Smooth muscle cell (in vitro differentiated cells): ENCODE results near the gene NTSR1. TPM values are rescaled to one million over a fixed set of nuclear protein-coding genes. Genes with fewer than 3 reads are reported as not detected.

Experiments
- DNase-seq: peaks from one replicate; lab custom pipeline; 2025; ENCODE audit not compliant: unreplicated experiment; lab: John Stamatoyannopoulos, UW
- H2AFZ ChIP-seq: fragments of 200-600 bp; sonication (generic); 2 replicates; pipeline ENCODE4 v1.6.0; 2016; ENCODE audit warnings: antibody characterized with exemption, low read depth, mild to moderate bottlenecking
- H3F3A ChIP-seq: fragments of 200-600 bp; sonication (generic); 2 replicates; pipeline ENCODE4 v1.6.0; 2017; ENCODE audit warnings: antibody characterized with exemption, low read depth
- H3K27ac ChIP-seq: fragments of 200-600 bp; sonication (generic); 2 replicates; pipeline ENCODE4 v1.5.1; 2016; ENCODE audit warnings: low read depth, mild to moderate bottlenecking
- H3K27me3 ChIP-seq: fragments of 200-600 bp; sonication (generic); 2 replicates; pipeline ENCODE4 v1.6.1; 2016; ENCODE audit warnings: low read depth, mild to moderate bottlenecking
- H3K36me3 ChIP-seq: fragments of 200-600 bp; sonication (generic); 2 replicates; pipeline ENCODE4 v1.5.1; 2016; ENCODE audit warnings: low read depth
- H3K4me1 ChIP-seq: fragments of 200-600 bp; sonication (generic); 2 replicates; pipeline ENCODE4 v1.5.1; 2016; ENCODE audit warnings: low read depth
- H3K4me2 ChIP-seq: fragments of 200-600 bp; sonication (generic); 2 replicates; pipeline ENCODE4 v1.6.0; 2016; ENCODE audit warnings: mild to moderate bottlenecking
- H3K4me3 ChIP-seq: fragments of 200-600 bp; sonication (generic); 2 replicates; pipeline ENCODE4 v1.5.1; 2016; ENCODE audit warnings: mild to moderate bottlenecking
- H3K79me2 ChIP-seq: fragments of 200-600 bp; sonication (generic); 2 replicates; pipeline ENCODE4 v1.6.0; 2016; ENCODE audit warnings: low read depth, mild to moderate bottlenecking
- H3K9ac ChIP-seq: fragments of 200-600 bp; sonication (generic); 2 replicates; pipeline ENCODE4 v1.6.0; 2016; ENCODE audit warnings: low read depth
- H3K9me3 ChIP-seq: fragments of 200-600 bp; sonication (generic); replicated peaks from 2 replicates; pipeline ENCODE4 v1.5.1; 2016; ENCODE audit warnings: low read depth
- H4K20me1 ChIP-seq: fragments of 200-600 bp; sonication (generic); 2 replicates; pipeline ENCODE4 v1.6.0; 2016; ENCODE audit warnings: low read depth
- WGBS: methylation state at CpG from one replicate; pipeline ENCODE4 v1.1.7; 2016; ENCODE audit warnings: low lambda C conversion rate; 5-methylcytosine and 5-hydroxymethylcytosine counted together
- polyA plus RNA-seq: library from polyadenylated mRNA; unstranded; fragments of >200 nt; fragmentation: Nextera tagmentation; extraction: Ambion mirVana; gene quantifications from 2 replicates; pipeline ENCODE4 v1.2.1, GENCODE V29; 2016
- total RNA-seq: library from RNA; depleted of rRNA; stranded (reverse); fragments of >200 nt; gene quantifications from 2 replicates; pipeline ENCODE4 v1.2.3, GENCODE V29; 2014
- TF ChIP-seq, protein P1 (sequence below): fragments of 200-600 bp; sonication (generic); IDR thresholded peaks from 2 replicates; pipeline ENCODE4 v1.5.1; 2017; ENCODE audit warnings: borderline replicate concordance, mild to moderate bottlenecking, antibody characterized with exemption; ENCODE audit not compliant: insufficient read depth, poor library complexity, severe bottlenecking

NTSR1 gene
- total and polyA plus RNA-seq, 2 experiments from 2014 or later = 0.09 TPM; not detected in 1

DNA sequence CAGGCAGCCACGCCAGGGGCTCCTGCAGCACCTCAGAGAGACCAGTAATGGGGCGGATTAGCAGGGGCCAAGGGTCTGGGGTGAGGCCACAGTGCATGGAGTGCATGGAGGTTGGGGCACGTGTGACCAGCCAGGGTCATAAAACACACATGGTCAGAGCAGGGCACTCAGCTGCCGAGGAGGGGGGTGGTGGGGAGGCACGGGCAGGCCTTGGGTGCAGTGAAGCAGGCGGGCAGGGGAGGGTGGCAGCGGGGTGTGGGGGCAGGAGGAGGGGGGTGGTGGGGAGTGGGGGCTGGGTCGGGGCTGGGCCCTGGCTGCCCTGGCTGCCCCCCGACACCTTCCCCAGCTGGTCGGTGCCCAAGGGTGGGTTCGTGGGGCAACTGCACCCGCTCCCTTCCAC lies 23.7 kb upstream of the NTSR1 start:
- Histone ChIP-seq H2AFZ (no peak overlapping the region), H4K20me1 (no peaks in the 10 kb centered on the region), H3K9ac (no peak overlapping the region), H3K9me3 (no peaks in the 10 kb centered on the region), H3K36me3 (no peaks in the 10 kb centered on the region), H3K4me1 (peaks cover 9% of the 10 kb centered on the region), H3F3A (no peaks in the 10 kb centered on the region), H3K4me3 (no peak overlapping the region), H3K27me3 (no peaks in the 10 kb centered on the region), H3K27ac (no peak overlapping the region), H3K79me2 (no peaks in the 10 kb centered on the region), H3K4me2 (no peak overlapping the region)
- 82% methylated on average over 5 of the region's 12 CpGs for WGBS
- TF ChIP-seq, protein P1, sequence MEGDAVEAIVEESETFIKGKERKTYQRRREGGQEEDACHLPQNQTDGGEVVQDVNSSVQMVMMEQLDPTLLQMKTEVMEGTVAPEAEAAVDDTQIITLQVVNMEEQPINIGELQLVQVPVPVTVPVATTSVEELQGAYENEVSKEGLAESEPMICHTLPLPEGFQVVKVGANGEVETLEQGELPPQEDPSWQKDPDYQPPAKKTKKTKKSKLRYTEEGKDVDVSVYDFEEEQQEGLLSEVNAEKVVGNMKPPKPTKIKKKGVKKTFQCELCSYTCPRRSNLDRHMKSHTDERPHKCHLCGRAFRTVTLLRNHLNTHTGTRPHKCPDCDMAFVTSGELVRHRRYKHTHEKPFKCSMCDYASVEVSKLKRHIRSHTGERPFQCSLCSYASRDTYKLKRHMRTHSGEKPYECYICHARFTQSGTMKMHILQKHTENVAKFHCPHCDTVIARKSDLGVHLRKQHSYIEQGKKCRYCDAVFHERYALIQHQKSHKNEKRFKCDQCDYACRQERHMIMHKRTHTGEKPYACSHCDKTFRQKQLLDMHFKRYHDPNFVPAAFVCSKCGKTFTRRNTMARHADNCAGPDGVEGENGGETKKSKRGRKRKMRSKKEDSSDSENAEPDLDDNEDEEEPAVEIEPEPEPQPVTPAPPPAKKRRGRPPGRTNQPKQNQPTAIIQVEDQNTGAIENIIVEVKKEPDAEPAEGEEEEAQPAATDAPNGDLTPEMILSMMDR = no peak
- no peak for DNase-seq

GRCh38 chr20:62685781-62686555 lies 22.7 kb upstream of the NTSR1 start:
- Histone ChIP-seq H3K4me3 (no peak overlapping the region), H3K27ac (no peak overlapping the region), H4K20me1 (no peaks in the 10 kb centered on the region), H3F3A (no peaks in the 10 kb centered on the region), H2AFZ (no peak overlapping the region), H3K9ac (no peak overlapping the region), H3K36me3 (no peaks in the 10 kb centered on the region), H3K79me2 (no peaks in the 10 kb centered on the region), H3K9me3 (no peaks in the 10 kb centered on the region), H3K4me1 (peaks cover 9% of the 10 kb centered on the region), H3K27me3 (no peaks in the 10 kb centered on the region), H3K4me2 (no peak overlapping the region)
- 60% methylated on average over 27 of the region's 27 CpGs for WGBS
- TF ChIP-seq, protein P1 = no peak
- DNase-seq = no peak

DNA sequence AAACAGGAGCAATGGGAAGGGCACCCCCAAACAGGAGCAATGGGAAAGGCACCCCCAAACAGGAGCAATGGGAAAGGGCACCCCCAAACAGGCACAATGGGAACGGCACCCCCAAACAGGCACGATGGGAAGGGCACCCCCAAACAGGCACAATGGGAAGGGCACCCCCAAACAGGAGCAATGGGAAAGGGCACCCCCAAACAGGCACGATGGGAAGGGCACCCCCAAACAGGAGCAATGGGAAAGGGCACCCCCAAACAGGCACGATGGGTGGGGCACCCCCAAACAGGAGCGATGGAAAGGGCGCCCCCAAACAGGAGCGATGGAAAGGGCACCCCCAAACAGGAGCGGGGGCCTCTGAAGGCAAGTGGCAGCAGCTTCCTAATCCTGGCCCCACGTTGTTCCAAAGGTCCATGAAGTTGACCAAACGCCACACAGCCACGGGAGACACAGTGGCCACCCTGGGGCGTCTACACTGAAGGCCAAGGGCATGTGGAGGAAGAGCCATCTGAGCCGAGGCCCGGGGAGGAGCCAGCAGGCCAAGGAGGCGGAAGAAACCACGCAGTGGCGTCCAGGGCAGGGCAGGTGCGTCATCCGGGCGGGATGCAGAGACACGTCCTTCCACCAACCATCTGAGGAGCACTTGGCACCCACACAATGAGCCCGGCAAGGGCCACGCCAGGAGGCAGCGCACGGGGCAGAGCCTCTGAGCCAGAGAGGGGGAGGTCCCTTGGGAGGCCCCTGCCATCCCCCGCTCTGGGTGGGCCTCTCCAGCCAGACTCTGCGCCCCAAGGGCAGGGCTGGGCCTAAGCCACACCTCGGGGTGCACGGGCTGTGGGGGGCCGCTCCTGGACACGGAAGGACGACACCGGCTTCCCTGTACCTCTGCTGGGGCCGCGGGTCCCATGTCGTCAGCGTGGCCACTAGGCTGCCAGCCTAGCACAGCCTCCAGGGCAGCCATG lies 21.5 kb upstream of the NTSR1 start:
- Histone ChIP-seq H3K27ac (no peak overlapping the region), H3K4me3 (no peak overlapping the region), H3K27me3 (no peaks in the 10 kb centered on the region), H3K36me3 (no peaks in the 10 kb centered on the region), H3K79me2 (no peaks in the 10 kb centered on the region), H3K4me2 (no peak overlapping the region), H2AFZ (no peak overlapping the region), H3F3A (no peaks in the 10 kb centered on the region), H3K9me3 (no peaks in the 10 kb centered on the region), H3K9ac (no peak overlapping the region), H3K4me1 (peaks cover 9% of the 10 kb centered on the region), H4K20me1 (no peaks in the 10 kb centered on the region)
- WGBS = 93% methylated on average over 26 of the region's 37 CpGs
- DNase-seq = no peak
- TF ChIP-seq, protein P1 = no peak
